ENCODE results near the gene ZNRF1. TPM values are rescaled to one million over a fixed set of nuclear protein-coding genes. Genes with fewer than 3 reads are reported as not detected.

The ZNRF1 gene
- total RNA-seq, 1 experiment from 2014 or later = 10.5 TPM

DNA sequence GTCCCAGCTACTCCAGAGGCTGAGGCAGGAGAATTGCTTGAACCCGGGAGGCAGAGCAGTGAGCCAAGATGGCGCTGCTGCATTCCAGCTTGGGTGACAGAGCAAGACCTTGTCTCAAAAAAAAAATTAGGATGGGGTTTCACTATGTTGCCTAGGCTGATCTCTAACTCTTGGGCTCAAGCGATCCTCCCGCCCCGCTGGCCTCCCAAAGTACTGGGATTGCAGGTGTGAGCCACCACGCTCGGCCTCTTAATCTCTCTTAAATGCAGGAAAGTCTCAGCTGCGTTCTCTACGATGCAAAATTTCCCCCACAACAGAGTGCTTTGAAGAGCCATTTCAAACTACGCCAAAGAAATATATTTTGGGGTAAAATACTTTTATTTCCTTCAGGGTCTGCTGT, 8.0 kb upstream of the ZNRF1 start:
- Mint-ChIP-seq H3K4me3 (ENCODE audit: unreplicated experiment) (no peak overlapping the region), H3K27me3 (ENCODE audit: insufficient read depth, unreplicated experiment) (no peaks in the 10 kb centered on the region), H3K9me3 (ENCODE audit: unreplicated experiment) (no peaks in the 10 kb centered on the region), H3K36me3 (ENCODE audit: insufficient read depth, unreplicated experiment) (no peaks in the 10 kb centered on the region), H3K4me1 (ENCODE audit: insufficient read depth, unreplicated experiment) (no peaks in the 10 kb centered on the region), H3K27ac (ENCODE audit: low read depth, unreplicated experiment) (no peak overlapping the region)
- DNase-seq (ENCODE audit: unreplicated experiment) = no peak
- TF ChIP-seq, protein P1, sequence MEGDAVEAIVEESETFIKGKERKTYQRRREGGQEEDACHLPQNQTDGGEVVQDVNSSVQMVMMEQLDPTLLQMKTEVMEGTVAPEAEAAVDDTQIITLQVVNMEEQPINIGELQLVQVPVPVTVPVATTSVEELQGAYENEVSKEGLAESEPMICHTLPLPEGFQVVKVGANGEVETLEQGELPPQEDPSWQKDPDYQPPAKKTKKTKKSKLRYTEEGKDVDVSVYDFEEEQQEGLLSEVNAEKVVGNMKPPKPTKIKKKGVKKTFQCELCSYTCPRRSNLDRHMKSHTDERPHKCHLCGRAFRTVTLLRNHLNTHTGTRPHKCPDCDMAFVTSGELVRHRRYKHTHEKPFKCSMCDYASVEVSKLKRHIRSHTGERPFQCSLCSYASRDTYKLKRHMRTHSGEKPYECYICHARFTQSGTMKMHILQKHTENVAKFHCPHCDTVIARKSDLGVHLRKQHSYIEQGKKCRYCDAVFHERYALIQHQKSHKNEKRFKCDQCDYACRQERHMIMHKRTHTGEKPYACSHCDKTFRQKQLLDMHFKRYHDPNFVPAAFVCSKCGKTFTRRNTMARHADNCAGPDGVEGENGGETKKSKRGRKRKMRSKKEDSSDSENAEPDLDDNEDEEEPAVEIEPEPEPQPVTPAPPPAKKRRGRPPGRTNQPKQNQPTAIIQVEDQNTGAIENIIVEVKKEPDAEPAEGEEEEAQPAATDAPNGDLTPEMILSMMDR (IDR thresholded peaks at IDR 0.05; ENCODE audit: unreplicated experiment) = no peak
- POLR2A ChIA-PET = no interaction called here
- CTCF ChIA-PET = no interaction called here
- BruUV-seq (replicated peaks) = no TSS peak
- intact Hi-C loops (cut with micrococcal nuclease) = no loop called here

DNA sequence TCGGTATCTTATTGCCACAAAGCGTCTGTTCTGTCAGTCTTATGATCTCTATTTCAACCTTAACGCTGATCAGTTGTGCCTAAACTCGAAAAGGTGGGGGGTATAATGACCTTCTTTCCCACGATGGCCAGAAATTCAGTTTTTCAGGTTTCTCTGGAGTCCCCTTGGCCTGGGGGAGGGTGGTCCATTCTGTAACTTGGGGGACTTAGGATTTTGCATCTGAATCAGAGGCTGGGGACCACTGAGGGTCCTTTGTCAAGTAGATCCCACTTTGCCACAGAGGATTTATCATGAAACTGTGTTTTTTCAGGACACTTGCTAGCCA, 7.6 kb upstream of the ZNRF1 start:
- Mint-ChIP-seq H3K36me3 (ENCODE audit: insufficient read depth, unreplicated experiment) (no peaks in the 10 kb centered on the region), H3K4me1 (ENCODE audit: insufficient read depth, unreplicated experiment) (no peaks in the 10 kb centered on the region), H3K4me3 (ENCODE audit: unreplicated experiment) (no peak overlapping the region), H3K27ac (ENCODE audit: low read depth, unreplicated experiment) (no peak overlapping the region), H3K9me3 (ENCODE audit: unreplicated experiment) (no peaks in the 10 kb centered on the region), H3K27me3 (ENCODE audit: insufficient read depth, unreplicated experiment) (no peaks in the 10 kb centered on the region)
- ChIA-PET CTCF (interaction anchor here (9.3 kb wide), 1 partner anchor 120 kb away, joined by 199 read pairs; no protein-coding TSS in a partner anchor), POLR2A (no interaction called here)
- DNase-seq (ENCODE audit: unreplicated experiment) = no peak
- no TSS peak for BruUV-seq (replicated peaks)
- intact Hi-C loops (cut with micrococcal nuclease) = no loop called here
- TF ChIP-seq, protein P1 (IDR thresholded peaks at IDR 0.05; ENCODE audit: unreplicated experiment) = no peak

DNA sequence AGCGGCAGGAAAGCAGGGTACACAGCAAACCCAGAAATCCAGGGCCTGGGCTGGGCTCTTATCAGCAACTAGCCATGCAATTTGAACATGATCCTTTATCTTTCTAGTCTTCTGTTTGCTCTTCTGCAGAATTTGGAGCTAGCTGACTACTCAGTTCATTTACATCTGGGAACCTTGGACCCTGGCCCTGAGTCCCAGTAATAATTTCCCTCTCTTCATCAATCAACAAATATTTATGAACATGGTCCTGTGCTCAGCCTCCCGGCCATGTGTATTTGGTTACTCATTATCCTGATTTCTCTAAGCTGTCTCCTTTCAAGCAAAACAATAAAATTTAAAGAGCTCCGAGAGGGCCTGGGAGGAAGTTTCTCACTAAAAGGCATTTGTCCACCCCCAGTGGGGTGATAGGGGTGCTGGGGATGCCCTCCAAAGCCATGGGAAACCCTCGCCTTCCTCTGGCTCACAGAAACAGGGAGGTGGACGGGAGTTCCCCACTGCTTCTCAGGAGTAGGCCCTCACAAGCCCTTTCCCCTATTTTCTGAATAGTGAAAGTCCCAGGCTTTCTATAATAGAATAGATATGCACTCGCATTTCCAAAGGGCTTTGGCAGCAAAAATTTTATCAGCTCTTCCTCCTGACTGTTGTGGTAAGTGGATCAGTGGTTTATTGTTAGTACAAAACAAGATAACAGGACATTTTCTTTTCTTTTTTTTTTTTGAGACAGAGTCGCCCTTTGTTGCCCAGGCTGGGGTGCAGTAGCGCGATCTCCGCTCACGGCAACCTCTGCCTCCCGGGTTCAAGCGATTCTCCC, 7.0 kb upstream of the ZNRF1 start:
- Mint-ChIP-seq H3K9me3 (ENCODE audit: unreplicated experiment) (no peaks in the 10 kb centered on the region), H3K36me3 (ENCODE audit: insufficient read depth, unreplicated experiment) (no peaks in the 10 kb centered on the region), H3K4me1 (ENCODE audit: insufficient read depth, unreplicated experiment) (no peaks in the 10 kb centered on the region), H3K27ac (ENCODE audit: low read depth, unreplicated experiment) (no peak overlapping the region), H3K4me3 (ENCODE audit: unreplicated experiment) (no peak overlapping the region), H3K27me3 (ENCODE audit: insufficient read depth, unreplicated experiment) (no peaks in the 10 kb centered on the region)
- no peak for DNase-seq (ENCODE audit: unreplicated experiment)
- TF ChIP-seq, protein P1 (IDR thresholded peaks at IDR 0.05; ENCODE audit: unreplicated experiment) = no peak
- BruUV-seq (replicated peaks) = no TSS peak
- CTCF ChIA-PET = interaction anchor here (0.5 to 9.3 kb wide), 3 partner anchors 119 to 733 kb away, joined by 3 to 199 read pairs (median 3); no protein-coding TSS in a partner anchor
- POLR2A ChIA-PET = no interaction called here
- intact Hi-C loops (cut with micrococcal nuclease) = no loop called here

DNA sequence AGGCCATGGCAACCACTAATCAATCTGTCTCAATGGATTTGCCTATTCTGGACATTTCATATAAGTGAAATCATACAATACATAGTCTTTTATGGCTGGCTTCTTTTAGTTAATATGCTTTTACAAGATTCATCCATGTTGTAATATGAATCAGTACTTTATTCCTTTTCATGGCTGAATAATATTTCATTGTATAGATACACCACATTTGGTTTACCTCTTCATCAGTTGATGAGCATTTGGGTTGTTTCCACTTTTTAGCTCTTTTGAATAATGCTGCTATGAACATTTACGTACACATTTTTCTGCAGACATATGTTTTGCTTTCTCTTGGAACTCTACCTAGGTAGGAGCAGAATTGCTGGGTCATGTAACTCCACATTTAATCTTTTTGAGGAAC, 2.8 kb upstream of the ZNRF1 start:
- Mint-ChIP-seq H3K27ac (ENCODE audit: low read depth, unreplicated experiment) (no peak overlapping the region), H3K36me3 (ENCODE audit: insufficient read depth, unreplicated experiment) (no peaks in the 10 kb centered on the region), H3K9me3 (ENCODE audit: unreplicated experiment) (no peaks in the 10 kb centered on the region), H3K27me3 (ENCODE audit: insufficient read depth, unreplicated experiment) (no peaks in the 10 kb centered on the region), H3K4me1 (ENCODE audit: insufficient read depth, unreplicated experiment) (peaks cover 11% of the 10 kb centered on the region), H3K4me3 (ENCODE audit: unreplicated experiment) (no peak overlapping the region)
- CTCF ChIA-PET = interaction anchor here (0.6 to 9.3 kb wide), 4 partner anchors 9 to 115 kb away, joined by 3 to 199 read pairs (median 6); no protein-coding TSS in a partner anchor
- intact Hi-C loops (cut with micrococcal nuclease) = loop anchor here (5.0 kb wide), 1 partner anchor 206 kb away; no protein-coding TSS in a partner anchor
- BruUV-seq (replicated peaks) = no TSS peak
- POLR2A ChIA-PET = interaction anchor here (0.6 to 1.7 kb wide), 2 partner anchors 115 to 124 kb away, joined by 3 to 4 read pairs; no protein-coding TSS in a partner anchor
- TF ChIP-seq, protein P1 (IDR thresholded peaks at IDR 0.05; ENCODE audit: unreplicated experiment) = no peak
- DNase-seq (ENCODE audit: unreplicated experiment) = no peak

All from MCF 10A (cell line).